Activated T-cell treated with anti-CD3 and anti-CD28 coated beads for 24 hours (primary cell): ENCODE results near the gene STIM1.
A peak's percentile ranks its signal among the peaks of the same experiment; 100 is the strongest.
"Not testable (repeated sequence)": the region's sequence is repeated elsewhere in the genome, so short reads cannot be mapped to it uniquely, and the experiment has no call there.

ENCODE experiments used
- DNase-seq: peaks from one replicate; pipeline ENCODE4 v3.0.0-alpha.2; 2020; ENCODE audit warnings: low read depth

Gene STIM1

GRCh38 chr11:3854977-3855807, at the start of gene STIM1:
Gene STIM1, plus strand, starts transcription at chr11:3855664. Its CDS starts 607 bp downstream, at chr11:3856271.
- DNase-seq, result peak; percentile 99

DNA sequence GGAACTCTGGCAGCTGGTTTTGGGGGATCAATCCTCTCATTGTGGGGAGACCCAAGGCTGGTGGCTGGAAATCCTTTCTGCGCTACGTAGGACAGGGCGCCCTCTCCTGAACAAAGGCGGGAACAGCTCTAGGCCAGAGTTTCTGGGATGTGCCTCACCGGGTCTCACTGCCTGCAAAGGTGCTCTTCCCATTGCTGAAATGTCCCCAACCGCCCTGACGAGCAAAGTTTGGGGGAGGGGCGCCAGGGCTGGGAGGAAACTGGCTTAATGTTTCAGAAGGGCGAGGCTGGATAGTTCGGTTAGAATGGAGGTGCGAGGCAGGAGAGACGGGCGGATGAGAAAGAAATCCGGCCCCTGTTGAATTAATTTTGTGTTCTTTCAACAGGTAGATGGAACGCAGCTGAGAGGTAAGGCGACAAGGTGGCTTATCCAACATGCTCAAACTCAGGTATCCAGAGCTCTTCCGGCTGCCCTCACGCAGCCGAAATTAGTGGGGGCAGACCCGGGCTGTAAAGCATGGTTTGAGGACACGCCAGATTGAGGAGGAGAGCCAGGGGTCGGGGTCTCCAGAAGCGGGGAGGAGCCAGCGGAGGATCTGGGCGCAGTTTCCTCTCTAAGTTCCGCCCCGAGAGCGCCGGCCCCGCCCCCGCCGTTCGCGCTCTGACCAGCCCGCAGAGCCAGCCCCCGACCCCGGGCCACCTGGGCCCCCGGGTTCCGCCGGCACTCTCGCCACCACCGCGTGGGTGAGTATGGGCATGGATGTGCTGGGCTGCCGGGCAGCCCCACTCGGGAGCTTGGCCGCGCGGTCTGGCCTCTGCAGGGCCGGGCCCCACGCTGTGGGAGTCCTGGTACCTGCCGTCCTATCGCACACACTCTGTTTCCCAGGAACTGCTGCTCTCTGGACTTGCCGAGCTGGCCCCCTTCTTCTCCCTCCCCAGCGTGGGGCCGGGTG, 47.3 kb upstream of the STIM1 start, which contains the start of gene PGAP2:
TSS of gene PGAP2 (plus strand) at position 652 of the 952 bp plus-strand sequence. CDS start 2,700 bp downstream, outside the sequence.
- peak; percentile 41 for DNase-seq

- DNase-seq, result no peak
These were observed 46.4 kb upstream of the STIM1 start for GRCh38 chr11:3808861-3809623.

DNA sequence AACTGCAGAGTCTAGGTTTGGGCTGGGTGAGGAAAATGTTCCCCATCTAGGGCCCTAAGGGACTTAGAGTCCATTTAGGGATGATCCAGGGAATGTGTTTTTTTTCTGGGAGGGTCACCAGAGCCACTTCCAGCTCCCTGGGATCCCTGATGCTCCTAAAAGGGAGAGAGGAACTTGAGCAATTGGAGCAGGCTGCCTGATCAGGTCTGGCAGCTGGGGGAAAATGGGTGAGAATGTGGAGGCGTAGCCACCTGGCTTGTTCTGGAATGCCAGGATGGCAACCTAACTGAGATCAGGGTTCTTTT, 45.9 kb upstream of the STIM1 start:
- no peak for DNase-seq

- no peak for DNase-seq
These were observed 45.0 kb upstream of the STIM1 start for GRCh38 chr11:3810446-3810845.

DNA sequence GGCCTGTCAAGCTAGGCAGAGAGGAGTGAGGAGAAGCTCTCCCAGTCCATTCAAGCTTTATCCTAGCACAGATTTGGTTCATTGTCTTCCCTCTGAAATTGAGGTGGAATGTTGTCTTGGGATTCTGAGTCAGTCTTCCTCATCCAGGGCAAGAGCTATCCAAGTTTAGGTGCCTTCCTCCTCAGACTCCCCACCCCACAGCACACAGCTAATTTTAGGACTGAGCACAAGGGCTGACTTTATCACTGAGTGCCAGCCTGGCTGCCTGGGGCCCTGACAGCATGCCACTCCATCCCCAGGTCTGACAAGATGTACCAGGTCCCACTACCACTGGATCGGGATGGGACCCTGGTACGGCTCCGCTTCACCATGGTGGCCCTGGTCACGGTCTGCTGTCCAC, 44.5 kb upstream of the STIM1 start:
- DNase-seq, result no peak

GRCh38 chr11:3814832-3815231, 40.6 kb upstream of the STIM1 start:
- DNase-seq, result not testable (repeated sequence)

DNA sequence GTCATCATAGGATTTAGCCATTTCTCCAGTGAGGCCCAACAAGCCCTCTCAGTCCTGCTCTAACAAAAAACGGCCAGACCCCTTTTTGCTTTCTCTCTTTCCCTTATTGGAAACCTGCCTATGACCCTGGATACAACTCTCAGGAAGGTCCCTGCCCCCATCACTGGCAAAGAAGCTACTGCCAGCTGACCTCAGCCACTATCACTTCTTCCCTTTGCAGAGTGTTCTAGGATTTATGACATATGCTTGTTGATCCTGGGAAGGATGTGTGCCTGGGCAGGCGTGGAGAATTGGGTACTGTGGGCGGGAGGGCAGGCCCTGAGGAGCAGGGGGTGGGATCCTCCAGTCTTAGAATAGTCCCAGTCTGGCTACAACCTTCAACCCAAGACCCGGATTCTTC, 39.6 kb upstream of the STIM1 start:
- no peak for DNase-seq

DNA sequence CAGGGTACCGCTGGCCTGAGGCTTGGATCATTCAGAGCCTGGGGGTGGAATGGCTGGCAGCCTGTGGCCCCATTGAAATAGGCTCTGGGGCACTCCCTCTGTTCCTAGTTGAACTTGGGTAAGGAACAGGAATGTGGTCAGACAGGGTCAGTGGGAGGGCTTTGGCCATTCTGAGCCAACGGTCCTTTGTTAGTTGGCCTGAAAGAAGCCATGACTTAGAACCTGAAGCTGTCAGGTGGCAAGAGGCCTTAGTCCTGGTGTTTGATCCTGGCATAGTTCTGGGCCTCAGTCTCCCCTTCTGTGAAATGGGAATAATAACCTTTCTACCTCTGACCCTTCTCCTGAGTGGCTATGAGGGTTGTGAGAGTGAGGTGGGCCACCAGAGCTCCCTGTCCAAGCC, 38.8 kb upstream of the STIM1 start:
- DNase-seq, result no peak

DNA sequence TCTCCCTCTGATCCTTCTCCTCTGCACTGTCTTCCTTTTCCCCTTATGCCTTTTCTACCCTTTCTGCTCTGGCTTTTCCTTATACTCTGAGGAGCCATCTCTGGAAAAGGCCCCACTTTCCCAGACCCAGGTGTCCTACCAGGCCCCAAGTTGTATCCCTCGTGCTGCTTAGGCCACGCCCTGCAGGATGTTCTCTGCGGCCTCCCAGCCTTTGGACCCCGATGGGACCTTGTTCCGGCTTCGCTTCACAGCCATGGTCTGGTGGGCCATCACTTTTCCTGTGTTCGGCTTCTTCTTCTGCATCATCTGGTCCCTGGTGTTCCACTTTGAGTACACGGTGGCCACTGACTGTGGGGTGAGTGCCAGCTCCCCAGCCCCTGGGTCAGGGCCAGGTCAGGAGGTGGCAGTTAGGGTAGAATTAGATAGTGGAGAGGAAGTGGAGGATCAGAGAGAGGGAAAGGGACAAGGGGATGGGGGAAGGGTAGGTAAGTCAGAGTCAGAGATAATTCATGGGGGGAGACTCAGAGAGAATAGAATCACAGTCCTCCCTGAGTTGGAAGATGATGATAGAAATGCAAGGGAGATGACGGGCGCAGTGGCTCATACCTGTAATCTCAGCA, 38.2 kb upstream of the STIM1 start:
- no peak for DNase-seq

DNA sequence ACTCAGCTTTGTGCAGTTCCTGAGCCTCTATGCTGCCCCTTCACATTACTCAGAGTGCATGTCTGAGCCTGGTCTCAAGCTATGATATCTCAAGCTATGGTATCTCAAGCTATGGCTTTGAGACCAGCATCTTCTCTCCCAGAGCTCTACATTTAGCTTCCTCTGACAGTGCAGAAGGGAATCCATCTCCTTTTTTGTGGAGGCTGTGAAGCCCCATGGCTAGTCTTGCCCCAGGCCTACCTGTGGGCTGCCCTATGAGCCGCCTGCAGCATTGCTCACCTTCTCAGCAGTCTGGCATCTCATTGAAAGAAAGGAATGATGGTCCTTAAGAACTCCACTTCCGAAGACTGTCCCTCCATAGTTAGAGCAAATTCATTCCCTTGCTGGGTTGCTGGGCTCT, 34.5 kb upstream of the STIM1 start:
- no peak for DNase-seq

DNA sequence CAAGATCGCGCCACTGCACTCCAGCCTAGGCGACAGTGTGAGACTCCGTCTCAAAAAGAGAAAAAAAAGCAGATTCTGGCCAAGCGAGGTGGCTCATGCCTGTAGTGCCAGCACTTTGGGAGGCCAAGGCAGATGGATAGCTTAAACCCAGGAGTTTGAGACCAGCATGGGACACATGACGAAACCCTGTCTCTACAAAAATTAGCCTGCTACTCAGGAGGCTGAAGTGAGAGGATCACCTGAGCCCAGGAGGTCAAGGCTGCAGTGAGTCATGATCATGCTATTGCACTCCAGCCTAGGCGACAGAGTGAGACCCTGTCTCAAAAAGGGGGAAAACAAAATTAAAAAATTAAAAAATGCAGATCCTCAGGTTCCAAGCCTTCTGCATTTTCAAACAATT, 33.2 kb upstream of the STIM1 start:
- DNase-seq, result no peak

GRCh38 chr11:3823303-3823702, 32.2 kb upstream of the STIM1 start:
- DNase-seq, result no peak

- DNase-seq, result no peak
These were observed 31.5 kb upstream of the STIM1 start for GRCh38 chr11:3823762-3824506.

GRCh38 chr11:3824714-3825472, 30.6 kb upstream of the STIM1 start:
- DNase-seq, result peak; percentile 75

GRCh38 chr11:3825473-3826154, 29.9 kb upstream of the STIM1 start:
- no peak for DNase-seq

GRCh38 chr11:3826721-3827120, 28.7 kb upstream of the STIM1 start:
- DNase-seq, result no peak

GRCh38 chr11:3827434-3828186, 27.9 kb upstream of the STIM1 start:
- no peak for DNase-seq

GRCh38 chr11:3830088-3830487, 25.4 kb upstream of the STIM1 start:
- no peak for DNase-seq
